IPS-18a (cell line): ENCODE results near the gene BAIAP2.

Experiments used
- H3K27ac ChIP-seq: one replicate; pipeline ENCODE4 v1.5.1; 2013; ENCODE audit warnings: low read length
- H3K27me3 ChIP-seq: one replicate; pipeline ENCODE4 v1.6.1; 2013; ENCODE audit warnings: mild to moderate bottlenecking, low read length; ENCODE audit not compliant: control insufficient read depth, insufficient read depth
- H3K36me3 ChIP-seq: one replicate; pipeline ENCODE4 v1.6.1; 2013; ENCODE audit warnings: low read depth, low read length; ENCODE audit not compliant: control insufficient read depth
- H3K4me1 ChIP-seq: one replicate; pipeline ENCODE4 v1.6.1; 2013; ENCODE audit warnings: low read depth, low read length; ENCODE audit not compliant: control insufficient read depth
- H3K4me3 ChIP-seq: one replicate; pipeline ENCODE4 v1.5.1; 2013; ENCODE audit warnings: low read length
- H3K9ac ChIP-seq: one replicate; pipeline ENCODE4 v1.6.1; 2013; ENCODE audit warnings: mild to moderate bottlenecking, low read length, moderate library complexity
- H3K9me3 ChIP-seq: one replicate; pipeline ENCODE4 v1.6.1; 2013; ENCODE audit warnings: low read depth, low read length; ENCODE audit not compliant: control insufficient read depth

BAIAP2 gene

DNA sequence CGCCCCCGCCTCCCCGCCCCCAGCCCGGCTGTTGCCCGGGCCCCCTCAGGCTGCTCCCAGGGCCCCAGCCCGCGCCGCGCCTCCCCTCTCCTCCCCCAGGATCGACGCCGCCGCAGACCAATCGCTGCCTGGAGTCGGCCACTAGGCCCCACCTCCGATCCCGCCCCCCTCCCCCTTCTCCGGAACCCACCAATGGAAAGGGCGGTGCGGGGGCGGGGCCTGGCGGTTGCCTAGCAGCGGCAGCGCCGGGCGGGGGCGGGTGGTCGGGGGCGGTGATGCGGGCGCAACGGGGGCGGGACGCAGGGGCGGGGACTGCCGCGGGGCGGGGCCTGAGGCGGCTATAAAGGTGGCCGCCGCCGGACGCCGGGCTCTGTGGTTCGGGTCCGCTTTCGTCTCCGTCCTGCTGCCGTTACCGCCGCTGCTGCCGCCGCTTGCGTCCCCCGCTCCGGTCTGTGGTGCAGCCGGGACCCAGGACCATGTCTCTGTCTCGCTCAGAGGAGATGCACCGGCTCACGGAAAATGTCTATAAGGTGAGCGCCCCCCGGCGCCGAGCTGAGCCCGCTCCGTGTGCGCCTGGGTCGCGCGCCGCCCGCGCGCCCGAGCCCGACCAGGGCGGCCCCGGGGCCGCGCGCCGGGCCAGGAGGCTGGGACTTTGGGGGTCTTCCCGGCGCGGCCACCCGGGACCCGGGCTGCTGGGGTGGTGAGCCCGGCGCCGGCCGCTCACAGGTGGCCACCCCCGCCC, at the start of gene BAIAP2:
TSS of gene BAIAP2 (plus strand) at position 373 of the 742 bp plus-strand sequence. CDS start at position 477, 104 bp downstream.
- Histone ChIP-seq H3K36me3 (no peaks in the 10 kb centered on the region), H3K4me1 (peaks cover 5% of the 10 kb centered on the region), H3K27ac (no peak within 1 kb of the TSS), H3K4me3 (peak within 1 kb of the TSS; percentile 75), H3K9ac (peak within 1 kb of the TSS; percentile 32), H3K9me3 (no peaks in the 10 kb centered on the region), H3K27me3 (peaks cover 26% of the 10 kb centered on the region)

- Histone ChIP-seq H3K9ac (no peak overlapping the region), H3K27me3 (peaks cover 35% of the 10 kb centered on the region)
Measured at GRCh38 chr17:80986046-80986445, 48.9 kb upstream of the BAIAP2 start.

DNA sequence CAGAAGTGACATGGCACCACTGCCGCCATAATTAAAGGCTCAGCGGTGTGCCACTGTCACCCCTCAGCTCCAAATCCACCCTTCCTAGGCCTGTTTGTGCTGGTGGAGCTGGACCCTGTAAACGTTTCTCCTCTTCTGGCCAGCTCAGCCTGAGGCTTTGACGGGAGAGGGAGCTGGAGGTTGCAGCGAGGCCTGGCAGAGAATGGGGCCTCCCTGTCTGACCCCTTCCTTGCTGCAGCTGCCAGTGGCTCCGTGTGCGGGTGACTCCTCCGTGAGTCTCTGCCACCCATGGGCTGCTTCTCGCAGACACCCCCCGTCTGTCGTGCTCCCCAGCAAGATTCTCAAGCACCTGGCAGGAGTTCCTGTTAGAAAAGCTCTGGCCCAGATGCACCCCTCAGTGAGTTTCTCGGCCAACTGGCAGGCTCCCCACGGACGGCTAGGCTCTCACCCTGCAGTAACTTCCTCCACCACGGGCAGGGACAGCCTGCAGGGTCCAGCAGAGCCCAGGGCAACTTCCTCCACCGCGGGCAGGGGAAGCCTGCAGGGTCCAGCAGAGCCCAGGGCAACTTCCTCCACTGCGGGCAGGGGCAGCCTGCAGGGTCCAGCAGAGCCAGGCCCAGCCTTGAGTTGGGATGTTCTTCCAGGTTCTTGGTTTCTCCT, 48.0 kb upstream of the BAIAP2 start:
- Histone ChIP-seq H3K27ac (no peak overlapping the region), H3K9me3 (no peaks in the 10 kb centered on the region), H3K4me3 (no peak overlapping the region), H3K4me1 (no peaks in the 10 kb centered on the region), H3K9ac (no peak overlapping the region), H3K36me3 (no peaks in the 10 kb centered on the region), H3K27me3 (peaks cover 29% of the 10 kb centered on the region)

More at GRCh38 chr17:80986046-80986445, 48.9 kb upstream of the BAIAP2 start:
- H3K4me3 ChIP-seq, result no peak overlapping the region
- no peak overlapping the region for H3K27ac ChIP-seq
- no peaks in the 10 kb centered on the region for H3K9me3 ChIP-seq
- H3K36me3 ChIP-seq, result no peaks in the 10 kb centered on the region
- H3K4me1 ChIP-seq, result no peaks in the 10 kb centered on the region

GRCh38 chr17:80987941-80988461, 47.0 kb upstream of the BAIAP2 start:
- H3K4me3 ChIP-seq, result no peak overlapping the region
- H3K36me3 ChIP-seq, result no peaks in the 10 kb centered on the region
- no peak overlapping the region for H3K27ac ChIP-seq
- no peaks in the 10 kb centered on the region for H3K4me1 ChIP-seq
- H3K9ac ChIP-seq, result no peak overlapping the region
- peaks cover 28% of the 10 kb centered on the region for H3K27me3 ChIP-seq
- H3K9me3 ChIP-seq, result no peaks in the 10 kb centered on the region

DNA sequence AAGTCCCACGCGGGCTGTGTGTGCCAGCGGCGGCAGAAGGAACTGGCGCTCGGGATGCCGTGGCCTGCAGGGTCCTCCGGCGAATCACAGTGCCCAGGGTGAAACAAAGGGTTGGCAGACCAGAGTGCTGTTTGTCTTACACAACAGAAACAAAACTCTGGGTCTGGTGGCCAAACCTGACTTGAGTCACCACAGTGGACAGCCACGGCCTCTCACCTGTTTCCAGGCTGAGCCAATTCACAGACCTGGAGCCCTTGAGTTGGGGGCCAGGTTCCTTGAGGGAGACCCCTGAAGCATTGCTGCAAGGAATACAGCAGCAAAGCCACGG, 45.4 kb upstream of the BAIAP2 start:
- Histone ChIP-seq H3K9me3 (no peaks in the 10 kb centered on the region), H3K27ac (no peak overlapping the region), H3K27me3 (peaks cover 30% of the 10 kb centered on the region), H3K4me1 (no peaks in the 10 kb centered on the region), H3K9ac (no peak overlapping the region), H3K36me3 (no peaks in the 10 kb centered on the region), H3K4me3 (no peak overlapping the region)

GRCh38 chr17:80990921-80991644, 43.9 kb upstream of the BAIAP2 start:
- H3K9ac ChIP-seq, result peak overlapping the region; percentile 50
- peaks cover 1% of the 10 kb centered on the region for H3K36me3 ChIP-seq
- H3K27me3 ChIP-seq, result peaks cover 30% of the 10 kb centered on the region
- no peaks in the 10 kb centered on the region for H3K9me3 ChIP-seq
- H3K27ac ChIP-seq, result no peak overlapping the region
- H3K4me3 ChIP-seq, result peak overlapping the region; percentile 58
- H3K4me1 ChIP-seq, result no peaks in the 10 kb centered on the region

- Histone ChIP-seq H3K27ac (no peak within 1 kb of the TSS), H3K9me3 (no peaks in the 10 kb centered on the region), H3K27me3 (peaks cover 30% of the 10 kb centered on the region), H3K4me1 (no peaks in the 10 kb centered on the region), H3K9ac (peak within 1 kb of the TSS; percentile 50), H3K36me3 (peaks cover 4% of the 10 kb centered on the region), H3K4me3 (peak within 1 kb of the TSS; percentile 58)
Measured at GRCh38 chr17:80991645-80992076, 43.3 kb upstream of the BAIAP2 start, which contains the start of gene CHMP6. TSS of gene CHMP6 (plus strand) at chr17:80991841. CDS start at chr17:80991919, 78 bp downstream.

DNA sequence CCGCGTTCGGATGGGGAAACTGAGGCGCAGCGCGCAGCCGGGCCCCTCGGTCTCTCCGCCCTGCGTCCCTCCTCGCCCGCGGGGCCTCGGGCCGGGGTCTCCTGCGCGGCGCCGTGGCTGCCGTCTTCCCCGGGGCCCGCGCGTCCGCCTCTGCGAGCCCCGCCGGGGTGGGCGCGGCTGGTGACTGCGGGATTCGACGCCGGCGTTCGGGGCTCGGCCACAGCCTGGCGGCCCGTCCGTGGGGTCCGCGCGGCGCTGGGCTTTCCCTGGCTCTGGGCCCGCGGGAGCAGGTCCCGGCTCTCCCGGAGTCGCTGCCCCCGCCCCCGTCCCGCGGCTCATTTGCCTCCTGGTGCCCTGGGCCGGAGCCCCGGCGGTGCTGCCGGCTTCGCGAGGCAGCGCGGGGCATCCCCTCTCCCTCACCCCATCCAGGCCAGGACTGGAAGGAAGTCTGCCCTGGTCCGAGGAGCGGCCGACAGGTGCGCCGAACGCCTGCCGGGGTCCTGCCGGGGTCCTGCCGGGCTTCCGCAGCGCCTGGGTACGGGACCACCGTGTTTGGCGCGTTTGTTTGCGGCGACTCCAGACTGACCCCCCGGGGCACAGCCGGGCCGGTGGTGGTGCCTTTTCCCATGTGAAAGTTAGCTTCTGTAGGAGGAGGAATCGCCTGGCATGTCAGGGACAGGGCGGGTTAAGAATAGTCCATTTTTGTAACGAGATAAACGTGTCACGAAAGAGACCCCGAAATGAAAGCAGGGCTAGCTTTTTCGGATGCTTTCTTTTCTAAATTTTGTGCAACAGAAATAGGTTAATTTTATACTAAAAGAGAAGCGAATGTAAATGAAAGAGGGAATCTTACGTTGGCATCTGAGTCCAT, 42.6 kb upstream of the BAIAP2 start:
- Histone ChIP-seq H3K9ac (peak overlapping the region; percentile 50), H3K27me3 (peaks cover 30% of the 10 kb centered on the region), H3K9me3 (no peaks in the 10 kb centered on the region), H3K27ac (no peak overlapping the region), H3K4me1 (no peaks in the 10 kb centered on the region), H3K4me3 (peak overlapping the region; percentile 58), H3K36me3 (peaks cover 10% of the 10 kb centered on the region)

GRCh38 chr17:80992948-80993624, 41.9 kb upstream of the BAIAP2 start:
- Histone ChIP-seq H3K4me3 (peak overlapping the region; percentile 58), H3K27ac (no peak overlapping the region), H3K4me1 (no peaks in the 10 kb centered on the region), H3K9ac (peak overlapping the region; percentile 27), H3K9me3 (no peaks in the 10 kb centered on the region), H3K36me3 (peaks cover 12% of the 10 kb centered on the region), H3K27me3 (peaks cover 30% of the 10 kb centered on the region)

DNA sequence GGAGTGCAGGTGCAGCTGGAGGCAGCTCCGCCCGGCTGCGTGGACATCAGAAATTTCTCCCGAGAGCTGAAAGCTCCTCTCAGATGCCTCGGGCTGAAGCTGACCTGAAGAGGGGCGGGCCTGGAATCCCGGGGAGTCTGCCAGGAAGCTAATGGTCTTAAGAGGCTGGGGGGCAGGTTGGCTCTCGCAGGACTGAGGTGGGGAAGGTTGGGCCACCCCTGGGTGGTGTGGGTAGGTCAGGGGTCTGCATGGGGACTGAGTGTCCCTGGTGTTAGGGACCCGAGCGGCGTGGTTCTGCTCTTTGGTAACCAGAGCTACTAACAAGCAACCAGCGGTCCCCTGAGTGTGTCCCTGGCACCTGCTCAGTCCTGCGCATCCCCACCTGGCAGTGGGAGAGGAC, 39.8 kb upstream of the BAIAP2 start:
- Histone ChIP-seq H3K9ac (no peak overlapping the region), H3K27me3 (peaks cover 20% of the 10 kb centered on the region), H3K36me3 (peaks cover 15% of the 10 kb centered on the region), H3K9me3 (no peaks in the 10 kb centered on the region), H3K27ac (no peak overlapping the region), H3K4me1 (no peaks in the 10 kb centered on the region), H3K4me3 (no peak overlapping the region)
